Keratinocyte (primary cell): ENCODE measurements around the gene RIMS1. TPM values are rescaled to one million over a fixed set of nuclear protein-coding genes. Genes with fewer than 3 reads are reported as not detected.

Experiments
- DNase-seq: peaks from one replicate; pipeline ENCODE4 v3.0.0-alpha.2; 2011; ENCODE audit warnings: low read depth, missing footprints, low spot score
- FAIRE-seq: peaks from 2 replicates; lab custom pipeline; 2011; peaks lifted over from hg19 to GRCh38; lab: Jason Lieb, UNC
- H2AFZ ChIP-seq: 2 replicates; pipeline ENCODE4 v1.6.0; 2012; ENCODE audit warnings: low read length, control low read depth, inconsistent platforms; ENCODE audit not compliant: control insufficient read depth
- H3K27ac ChIP-seq: 2 replicates; pipeline ENCODE4 v1.5.1; 2011; ENCODE audit warnings: low read length; ENCODE audit not compliant: control insufficient read depth, insufficient read depth
- H3K27me3 ChIP-seq: 3 replicates; pipeline ENCODE4 v1.6.0; 2011; ENCODE audit warnings: low read length; ENCODE audit not compliant: control insufficient read depth, insufficient read depth; ENCODE audit errors: extremely low read depth
- H3K36me3 ChIP-seq, 2 experiments: 2 replicates in 1 of 2; 3 replicates in 1 of 2; pipeline ENCODE4 v1.5.1; 2011; ENCODE audit warnings: low read length in 2 of 2, mild to moderate bottlenecking in 1 of 2; ENCODE audit not compliant: control insufficient read depth in 2 of 2, insufficient read depth in 2 of 2; ENCODE audit errors: extremely low read depth in 1 of 2
- H3K4me1 ChIP-seq: 3 replicates; pipeline ENCODE4 v1.5.1; 2011; ENCODE audit warnings: low read length; ENCODE audit not compliant: control insufficient read depth, insufficient read depth; ENCODE audit errors: extremely low read depth
- H3K4me2 ChIP-seq: 3 replicates; pipeline ENCODE4 v1.6.0; 2011; ENCODE audit warnings: low read depth, low read length; ENCODE audit not compliant: control insufficient read depth, insufficient read depth; ENCODE audit errors: extremely low read depth
- H3K4me3 ChIP-seq, 3 experiments: fragments of 200-600 bp in 1 of 3; sonication (generic) in 1 of 3; 2 replicates in 2 of 3; 3 replicates in 1 of 3; pipeline ENCODE4 v1.5.1; 2011 to 2016; ENCODE audit warnings: low read length in 3 of 3, mild to moderate bottlenecking in 3 of 3, control low read depth in 2 of 3, inconsistent platforms in 1 of 3, low read depth in 1 of 3, mixed read lengths in 1 of 3, mixed run types in 1 of 3, moderate library complexity in 1 of 3; ENCODE audit not compliant: control insufficient read depth in 2 of 3, insufficient read depth in 2 of 3; ENCODE audit errors: extremely low read depth in 1 of 3
- H3K79me2 ChIP-seq: 2 replicates; pipeline ENCODE4 v1.6.0; 2012; ENCODE audit warnings: low read length; ENCODE audit not compliant: control insufficient read depth, insufficient read depth
- H3K9ac ChIP-seq: 3 replicates; pipeline ENCODE4 v1.6.0; 2011; ENCODE audit warnings: low read length; ENCODE audit not compliant: control insufficient read depth, insufficient read depth; ENCODE audit errors: extremely low read depth
- H3K9me1 ChIP-seq: 3 replicates; pipeline ENCODE4 v1.6.0; 2011; ENCODE audit warnings: low read length; ENCODE audit not compliant: control insufficient read depth, insufficient read depth; ENCODE audit errors: extremely low read depth
- H3K9me3 ChIP-seq: 2 replicates; pipeline ENCODE4 v1.5.1; 2012; ENCODE audit warnings: low read depth, low read length; ENCODE audit not compliant: control insufficient read depth
- H4K20me1 ChIP-seq: 3 replicates; pipeline ENCODE4 v1.6.0; 2011; ENCODE audit warnings: low read length; ENCODE audit not compliant: control insufficient read depth, insufficient read depth; ENCODE audit errors: extremely low read depth
- CTCF ChIP-seq, 3 experiments: IDR thresholded peaks in 1 of 3; conservative IDR thresholded peaks in 1 of 3; optimal IDR thresholded peaks in 1 of 3; 2 replicates in 2 of 3; 3 replicates in 1 of 3; pipeline versions ENCODE3 to v1.5.1; 2011; ENCODE audit warnings: low read length in 3 of 3, mild to moderate bottlenecking in 3 of 3, moderate library complexity in 2 of 3, control low read depth in 1 of 3, inconsistent platforms in 1 of 3; ENCODE audit not compliant: insufficient read depth in 2 of 3; ENCODE audit errors: extremely low read depth in 1 of 3
- EZH2 ChIP-seq: IDR thresholded peaks from one replicate; pipeline ENCODE4 v1.6.1; 2012; ENCODE audit warnings: inconsistent platforms, mild to moderate bottlenecking, low read length, moderate library complexity
- dilution Hi-C: fragments of 300-500 bp; cut with MboI; formaldehyde crosslinking; loops from one replicate; pipeline ENCODE4 v1.7.0; 2020; ENCODE audit warnings: low sequenced_read_pairs; ENCODE audit not compliant: extremely low pct_ligation_motif_present
- polyA plus RNA-seq, 5 experiments: library from polyadenylated mRNA; depleted of rRNA in 3 of 5; stranded (reverse) in 3 of 5; stranded (forward) in 1 of 5; unstranded in 1 of 5; fragments of >200 nt; gene quantifications; 1 replicate in 1 of 5; 2 replicates in 3 of 5; 3 replicates in 1 of 5; pipeline versions ENCODE4 v1.2.1 to v1.2.3, GENCODE V29; 2011 to 2012; ENCODE audit warnings: missing spikeins in 2 of 5, low read depth in 1 of 5, low replicate concordance in 1 of 5

RIMS1 gene
- polyA plus RNA-seq, 1 donor (not counting 4 experiments of a cell fraction or from before 2014, with no cell fraction given), result not detected

- Histone ChIP-seq H3K9me3 (no peaks in the 10 kb centered on the region), H3K79me2 (no peaks in the 10 kb centered on the region), H3K4me1 (no peaks in the 10 kb centered on the region), H4K20me1 (no peaks in the 10 kb centered on the region), H3K9me1 (no peaks in the 10 kb centered on the region), H3K27me3 (no peaks in the 10 kb centered on the region), H2AFZ (no peak overlapping the region), H3K36me3 (no peaks in the 10 kb centered on the region), H3K4me2 (no peak overlapping the region), H3K4me3 (no peak overlapping the region), H3K9ac (no peak overlapping the region), H3K27ac (no peak overlapping the region)
- TF ChIP-seq CTCF (optimal IDR thresholded peaks at IDR 0.05 in 1 of 3, IDR thresholded peaks at IDR 0.05 in 1 of 3, conservative IDR thresholded peaks at IDR 0.05 in 1 of 3; ENCODE audit: extremely low read depth in 1 of 3, insufficient read depth in 2 of 3, low read length in 3 of 3) (no peak), EZH2 (no peak)
- FAIRE-seq, result no peak
- dilution Hi-C loops, result no loop called here
- DNase-seq, result no peak
These were observed 149.6 kb downstream of the RIMS1 start for GRCh38 chr6:72035966-72036365.

- no peaks in the 10 kb centered on the region for H3K9me3 ChIP-seq
- H3K79me2 ChIP-seq, result no peaks in the 10 kb centered on the region
- H3K9me1 ChIP-seq, result no peaks in the 10 kb centered on the region
- H3K4me1 ChIP-seq, result no peaks in the 10 kb centered on the region
- dilution Hi-C loops, result no loop called here
- H3K4me3 ChIP-seq, result no peak overlapping the region
- no peak for DNase-seq
- H3K36me3 ChIP-seq, result no peaks in the 10 kb centered on the region
- FAIRE-seq, result no peak
- no peak overlapping the region for H2AFZ ChIP-seq
- H3K4me2 ChIP-seq, result no peak overlapping the region
- no peaks in the 10 kb centered on the region for H3K27me3 ChIP-seq
- no peak overlapping the region for H3K9ac ChIP-seq
- no peaks in the 10 kb centered on the region for H4K20me1 ChIP-seq
- TF ChIP-seq CTCF (optimal IDR thresholded peaks at IDR 0.05 in 1 of 3, IDR thresholded peaks at IDR 0.05 in 1 of 3, conservative IDR thresholded peaks at IDR 0.05 in 1 of 3; ENCODE audit: extremely low read depth in 1 of 3, insufficient read depth in 2 of 3, low read length in 3 of 3) (no peak), EZH2 (no peak)
- H3K27ac ChIP-seq, result no peak overlapping the region
These were observed 150.7 kb downstream of the RIMS1 start for GRCh38 chr6:72037006-72037405.
